Body of pancreas (tissue), 4 donors: Measurements from ENCODE around the gene GPR158. TPM values are rescaled to one million over a fixed set of nuclear protein-coding genes. Genes with fewer than 3 reads are reported as not detected.

ENCODE experiments used
- ATAC-seq: fragments of 150-250 bp; one replicate; pipeline ENCODE4 v1.9.1; 2016
- DNase-seq, 4 donors: peaks; one replicate each; pipeline ENCODE4 v3.0.0-alpha.2; 2019
- H3K27ac ChIP-seq, 4 donors: fragments of 200-600 bp; sonication (generic); 1 replicate in 3 of 4; 2 replicates in 1 of 4; pipeline versions ENCODE4 v1.5.1 to v1.6.1; 2016 to 2019; ENCODE audit warnings: mild to moderate bottlenecking in 1 of 4, mixed read lengths in 1 of 4, moderate library complexity in 1 of 4
- H3K27me3 ChIP-seq, 2 donors: fragments of 200-600 bp; sonication (generic); one replicate each; pipeline ENCODE4 v1.6.0; 2016; ENCODE audit warnings: mild to moderate bottlenecking in 1 of 2
- H3K36me3 ChIP-seq, 2 donors: fragments of 200-600 bp; sonication (generic); replicated peaks in 1 of 2; 2 replicates each; pipeline ENCODE4 v1.5.1; 2016; ENCODE audit warnings: low read depth in 2 of 2; ENCODE audit not compliant: insufficient read depth in 1 of 2
- H3K4me1 ChIP-seq: fragments of 200-600 bp; sonication (generic); one replicate; pipeline ENCODE4 v1.6.0; 2016
- H3K4me3 ChIP-seq, 2 donors: fragments of 200-600 bp; sonication (generic); 1 replicate in 1 of 2; 2 replicates in 1 of 2; pipeline ENCODE4 v1.5.1; 2016 to 2019
- H3K9me3 ChIP-seq, 3 donors: fragments of 200-600 bp; sonication (generic); 1 replicate in 2 of 3; 2 replicates in 1 of 3; pipeline ENCODE4 v1.5.1; 2016
- POLR2A ChIP-seq, 3 donors: fragments of 450-650 bp; IDR thresholded peaks; one replicate each; pipeline ENCODE4 v1.6.1; 2016; ENCODE audit warnings: antibody characterized with exemption in 3 of 3, mild to moderate bottlenecking in 2 of 3
- WGBS, 2 donors: methylation state at CpG; one replicate each; pipeline ENCODE4 v1.1.5; 2017; 5-methylcytosine and 5-hydroxymethylcytosine counted together
- intact Hi-C: fragments of 100-400 bp; cut with DNase I; formaldehyde crosslinking; loops from one replicate; pipeline ENCODE4 v1.15.1; 2023
- total RNA-seq, 2 donors: library from RNA; depleted of rRNA; stranded (reverse); fragments of >200 nt; gene quantifications; one replicate each; pipeline ENCODE4 v1.1.0, GENCODE V29; 2016
- TF ChIP-seq, protein P1 (sequence below), 7 experiments: fragments of 450-650 bp in 4 of 7; fragments of 200-600 bp in 3 of 7; sonication (generic) in 3 of 7; IDR thresholded peaks; one replicate each; pipeline ENCODE4 v1.5.1; 2016 to 2019; ENCODE audit warnings: antibody characterized with exemption in 7 of 7

Gene GPR158
- total RNA-seq, 2 donors from 2014 or later, result 0.52 TPM; not detected in 1

DNA sequence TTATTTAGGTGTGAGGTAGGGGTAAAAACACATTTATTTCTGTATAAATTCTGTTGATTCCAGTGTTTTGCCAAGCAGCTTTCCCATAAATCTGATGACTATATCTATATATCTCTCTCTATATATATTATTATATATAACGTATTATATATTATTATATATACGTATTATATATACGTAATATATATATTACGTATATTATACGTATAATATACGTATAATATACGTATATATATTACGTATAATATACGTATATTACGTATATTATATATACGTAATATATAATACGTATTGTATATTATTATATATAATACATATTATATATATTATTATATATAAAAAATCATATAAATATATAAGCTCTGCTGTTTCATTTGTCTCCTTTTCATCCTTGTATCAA, 163.5 kb downstream of the GPR158 start:
- DNase-seq, result no peak
- intact Hi-C loops, result no loop called here
- no peaks in the 10 kb centered on the region for H3K4me1 ChIP-seq
- no peak overlapping the region for H3K4me3 ChIP-seq
- H3K27ac ChIP-seq, result no peak overlapping the region
- no peaks in the 10 kb centered on the region for H3K27me3 ChIP-seq
- WGBS, 2 donors, result 67 to 92% methylated on average over 12 of the region's 12 CpGs
- ATAC-seq, result no peak
- no peak for TF ChIP-seq POLR2A (IDR thresholded peaks at IDR 0.05)
- TF ChIP-seq, protein P1, sequence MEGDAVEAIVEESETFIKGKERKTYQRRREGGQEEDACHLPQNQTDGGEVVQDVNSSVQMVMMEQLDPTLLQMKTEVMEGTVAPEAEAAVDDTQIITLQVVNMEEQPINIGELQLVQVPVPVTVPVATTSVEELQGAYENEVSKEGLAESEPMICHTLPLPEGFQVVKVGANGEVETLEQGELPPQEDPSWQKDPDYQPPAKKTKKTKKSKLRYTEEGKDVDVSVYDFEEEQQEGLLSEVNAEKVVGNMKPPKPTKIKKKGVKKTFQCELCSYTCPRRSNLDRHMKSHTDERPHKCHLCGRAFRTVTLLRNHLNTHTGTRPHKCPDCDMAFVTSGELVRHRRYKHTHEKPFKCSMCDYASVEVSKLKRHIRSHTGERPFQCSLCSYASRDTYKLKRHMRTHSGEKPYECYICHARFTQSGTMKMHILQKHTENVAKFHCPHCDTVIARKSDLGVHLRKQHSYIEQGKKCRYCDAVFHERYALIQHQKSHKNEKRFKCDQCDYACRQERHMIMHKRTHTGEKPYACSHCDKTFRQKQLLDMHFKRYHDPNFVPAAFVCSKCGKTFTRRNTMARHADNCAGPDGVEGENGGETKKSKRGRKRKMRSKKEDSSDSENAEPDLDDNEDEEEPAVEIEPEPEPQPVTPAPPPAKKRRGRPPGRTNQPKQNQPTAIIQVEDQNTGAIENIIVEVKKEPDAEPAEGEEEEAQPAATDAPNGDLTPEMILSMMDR (IDR thresholded peaks at IDR 0.05), result no peak
- H3K36me3 ChIP-seq, result no peaks in the 10 kb centered on the region
- H3K9me3 ChIP-seq, result no peaks in the 10 kb centered on the region

DNA sequence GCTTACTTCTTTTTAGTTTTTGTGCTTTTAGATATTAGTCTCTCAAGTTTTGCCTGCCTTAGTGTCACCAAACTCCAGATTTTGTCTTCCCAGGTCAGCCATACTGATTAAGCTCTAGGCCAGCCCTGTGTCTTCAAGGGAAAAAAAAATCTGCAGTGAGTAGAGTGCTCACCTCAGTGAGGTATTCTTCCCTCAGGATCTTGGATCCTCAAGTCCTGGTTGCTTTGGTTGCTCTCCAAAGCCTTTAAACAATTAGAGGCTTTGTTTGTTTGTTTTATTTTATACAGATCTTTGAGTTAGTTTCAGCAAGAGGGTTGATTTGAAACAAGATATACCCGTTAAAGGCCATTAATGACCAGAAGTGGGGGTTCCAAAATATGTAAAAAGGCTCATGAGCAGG, 165.2 kb downstream of the GPR158 start:
- H3K27me3 ChIP-seq, result no peaks in the 10 kb centered on the region
- H3K4me1 ChIP-seq, result no peaks in the 10 kb centered on the region
- DNase-seq, result no peak
- H3K4me3 ChIP-seq, result no peak overlapping the region
- no peak for ATAC-seq
- no peaks in the 10 kb centered on the region for H3K9me3 ChIP-seq
- no peaks in the 10 kb centered on the region for H3K36me3 ChIP-seq
- WGBS, 2 donors, result 47 to 48% methylated on average over 1 of the region's 1 CpG
- no peak overlapping the region for H3K27ac ChIP-seq
- TF ChIP-seq POLR2A (IDR thresholded peaks at IDR 0.05), result no peak
- TF ChIP-seq, protein P1 (IDR thresholded peaks at IDR 0.05), result no peak
- intact Hi-C loops, result no loop called here

DNA sequence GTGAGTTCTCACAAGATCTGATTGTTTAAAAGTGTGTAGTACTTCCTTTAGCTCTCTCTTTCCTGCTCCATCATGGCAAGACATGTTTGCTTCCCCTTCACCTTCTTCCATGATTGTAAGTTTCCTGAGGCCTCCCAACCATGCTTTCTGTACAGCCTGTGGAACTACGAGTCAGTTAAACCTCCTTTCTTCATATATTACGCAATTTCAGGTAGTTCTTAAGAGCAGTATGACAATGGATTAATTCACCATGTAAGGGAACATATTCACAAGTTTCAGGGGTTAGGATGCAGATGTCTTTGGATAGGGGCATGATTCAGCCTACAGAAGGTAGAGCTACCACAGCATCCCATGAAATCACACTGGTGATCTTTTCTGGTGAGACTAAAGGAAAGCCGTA, 174.7 kb downstream of the GPR158 start:
- Histone ChIP-seq H3K27ac (no peak overlapping the region), H3K4me3 (no peak overlapping the region), H3K9me3 (no peaks in the 10 kb centered on the region), H3K4me1 (no peaks in the 10 kb centered on the region), H3K36me3 (no peaks in the 10 kb centered on the region), H3K27me3 (no peaks in the 10 kb centered on the region)
- WGBS, 2 donors, result 74 to 80% methylated on average over 3 of the region's 3 CpGs
- no peak for ATAC-seq
- TF ChIP-seq, protein P1 (IDR thresholded peaks at IDR 0.05), result no peak
- TF ChIP-seq POLR2A (IDR thresholded peaks at IDR 0.05), result no peak
- intact Hi-C loops, result no loop called here
- no peak for DNase-seq

DNA sequence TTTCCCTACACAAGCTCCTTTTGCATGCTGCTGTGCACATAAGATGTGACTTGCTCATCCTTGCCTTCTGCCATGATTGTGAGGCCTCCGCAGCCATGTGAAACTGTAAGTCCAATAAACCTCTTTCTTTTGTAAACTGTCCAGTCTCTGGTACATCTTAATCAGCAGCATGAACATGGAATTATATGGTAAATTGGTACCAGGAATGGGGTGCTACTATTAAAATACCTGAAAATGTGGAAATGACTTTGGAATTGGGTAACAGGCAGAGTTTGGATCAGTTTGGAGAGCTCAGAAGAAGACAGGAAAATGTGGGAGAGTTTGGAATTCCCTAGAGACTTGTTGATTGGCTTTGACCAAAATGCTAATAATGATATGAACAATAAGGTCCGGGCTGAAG, 181.8 kb downstream of the GPR158 start:
- Histone ChIP-seq H3K9me3 (peaks cover 0 to 23% (median 0%) of the 10 kb centered on the region in 3 donors), H3K4me1 (no peaks in the 10 kb centered on the region), H3K27ac (no peak overlapping the region), H3K36me3 (no peaks in the 10 kb centered on the region), H3K27me3 (no peaks in the 10 kb centered on the region), H3K4me3 (no peak overlapping the region)
- intact Hi-C loops, result no loop called here
- 69 to 97% methylated on average over 2 of the region's 2 CpGs for WGBS, 2 donors
- DNase-seq, result no peak
- TF ChIP-seq POLR2A (IDR thresholded peaks at IDR 0.05), result no peak
- TF ChIP-seq, protein P1 (IDR thresholded peaks at IDR 0.05), result no peak
- ATAC-seq, result no peak

DNA sequence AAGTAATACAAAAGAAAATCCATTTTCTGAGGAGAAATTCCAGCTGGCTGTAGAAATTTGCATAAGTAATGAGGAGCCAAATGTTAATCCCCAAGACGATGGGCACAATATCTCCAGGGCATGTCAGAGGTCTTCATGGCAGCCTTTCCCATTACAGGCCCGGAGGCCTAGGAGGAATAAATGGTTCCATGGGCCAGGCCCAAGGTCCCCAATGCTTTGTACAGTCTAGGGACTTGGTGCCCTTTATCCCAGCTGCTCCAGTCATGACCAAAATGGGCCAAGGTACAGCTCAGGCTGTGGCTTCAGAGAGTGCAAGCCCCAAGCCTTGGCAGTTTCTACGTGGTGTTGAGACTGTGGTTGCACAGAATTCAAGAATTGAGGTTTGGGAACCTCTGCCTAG, 182.5 kb downstream of the GPR158 start:
- intact Hi-C loops, result no loop called here
- H3K27me3 ChIP-seq, result no peaks in the 10 kb centered on the region
- no peak overlapping the region for H3K4me3 ChIP-seq
- H3K27ac ChIP-seq, result no peak overlapping the region
- 46 to 62% methylated on average over 3 of the region's 3 CpGs for WGBS, 2 donors
- no peaks in the 10 kb centered on the region for H3K4me1 ChIP-seq
- TF ChIP-seq, protein P1 (IDR thresholded peaks at IDR 0.05), result no peak
- TF ChIP-seq POLR2A (IDR thresholded peaks at IDR 0.05), result no peak
- peaks cover 0 to 23% (median 0%) of the 10 kb centered on the region in 3 donors for H3K9me3 ChIP-seq
- no peak for ATAC-seq
- no peaks in the 10 kb centered on the region for H3K36me3 ChIP-seq
- no peak for DNase-seq
